Right atrium auricular region (tissue), 2 donors: ENCODE results near the gene CGRRF1. TPM values are rescaled to one million over a fixed set of nuclear protein-coding genes. Genes with fewer than 3 reads are reported as not detected.

Source experiments
- DNase-seq: peaks from one replicate; pipeline ENCODE4 v3.0.0-alpha.2; 2019; ENCODE audit warnings: low spot score
- H3K27ac ChIP-seq, 2 donors: fragments of 200-600 bp; sonication (generic); 1 replicate in 1 of 2; 2 replicates in 1 of 2; pipeline ENCODE4 v1.5.1; 2016 to 2019
- H3K27me3 ChIP-seq, 2 donors: fragments of 200-600 bp; sonication (generic); one replicate each; pipeline versions ENCODE4 v1.5.1 to v1.6.0; 2017 to 2019
- H3K36me3 ChIP-seq: fragments of 200-600 bp; sonication (generic); one replicate; pipeline ENCODE4 v1.5.1; 2016
- H3K4me1 ChIP-seq, 2 donors: fragments of 200-600 bp; sonication (generic); one replicate each; pipeline versions ENCODE4 v1.5.1 to v1.6.0; 2017 to 2019
- H3K4me3 ChIP-seq, 2 donors: fragments of 200-600 bp; sonication (generic); 1 replicate in 1 of 2; 2 replicates in 1 of 2; pipeline ENCODE4 v1.5.1; 2017 to 2019; ENCODE audit warnings: mild to moderate bottlenecking in 1 of 2, moderate library complexity in 1 of 2
- H3K9me3 ChIP-seq, 2 donors: fragments of 200-600 bp; sonication (generic); one replicate each; pipeline ENCODE4 v1.5.1; 2019
- total RNA-seq, 2 donors: library from RNA; depleted of rRNA; stranded (reverse); fragments of >200 nt; gene quantifications; one replicate each; pipeline ENCODE4 v1.1.0, GENCODE V29; 2016
- TF ChIP-seq, protein P1 (sequence below), 2 donors: fragments of 200-600 bp; sonication (generic); IDR thresholded peaks; one replicate each; pipeline ENCODE4 v1.5.1; 2019; ENCODE audit warnings: antibody characterized with exemption in 2 of 2

Gene CGRRF1
- total RNA-seq, 2 donors from 2014 or later, result 12.4 to 17.4 TPM

DNA sequence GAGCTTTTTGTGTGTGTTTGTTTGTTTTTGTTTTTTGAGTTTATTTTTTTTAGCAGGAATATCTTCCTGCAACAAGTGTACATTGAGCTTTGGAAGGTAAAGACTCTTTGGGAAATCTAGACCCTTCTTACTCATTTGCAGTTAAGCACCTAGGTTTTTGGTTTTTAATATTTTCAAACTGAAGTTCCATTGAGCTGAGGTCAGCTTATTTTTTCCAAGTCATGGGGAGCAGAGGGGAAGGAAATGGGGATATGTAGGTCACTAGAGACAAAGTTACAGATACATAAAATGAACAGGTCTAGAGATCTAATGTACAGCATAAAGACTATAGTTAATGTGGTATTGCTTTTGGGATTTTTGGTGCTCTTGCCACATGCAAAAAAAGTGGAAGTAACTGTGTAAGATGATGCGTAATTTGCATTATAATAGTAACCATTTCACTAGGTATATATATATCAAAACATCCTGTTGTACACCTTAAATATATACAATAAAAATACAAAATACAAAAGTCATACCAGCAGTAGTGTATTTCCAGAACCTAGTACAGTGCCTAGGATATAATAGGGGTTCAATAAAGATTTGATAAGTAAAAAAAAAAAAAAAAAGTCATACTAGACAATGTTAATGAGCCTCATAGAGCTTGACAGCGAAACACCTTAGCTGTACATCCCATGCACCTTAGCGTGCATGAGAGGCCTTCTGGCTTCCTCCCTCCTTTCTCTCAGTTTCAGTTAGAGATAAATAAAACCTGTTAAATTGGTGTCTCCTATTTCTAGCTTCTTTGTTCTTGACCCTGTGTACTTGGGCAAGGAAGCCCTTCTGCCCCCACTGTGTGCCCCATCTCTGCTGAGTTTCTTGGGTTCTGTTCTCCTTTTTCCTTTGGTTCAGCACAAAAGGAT is 22.7 kb downstream of the CGRRF1 start:
- TF ChIP-seq, protein P1, sequence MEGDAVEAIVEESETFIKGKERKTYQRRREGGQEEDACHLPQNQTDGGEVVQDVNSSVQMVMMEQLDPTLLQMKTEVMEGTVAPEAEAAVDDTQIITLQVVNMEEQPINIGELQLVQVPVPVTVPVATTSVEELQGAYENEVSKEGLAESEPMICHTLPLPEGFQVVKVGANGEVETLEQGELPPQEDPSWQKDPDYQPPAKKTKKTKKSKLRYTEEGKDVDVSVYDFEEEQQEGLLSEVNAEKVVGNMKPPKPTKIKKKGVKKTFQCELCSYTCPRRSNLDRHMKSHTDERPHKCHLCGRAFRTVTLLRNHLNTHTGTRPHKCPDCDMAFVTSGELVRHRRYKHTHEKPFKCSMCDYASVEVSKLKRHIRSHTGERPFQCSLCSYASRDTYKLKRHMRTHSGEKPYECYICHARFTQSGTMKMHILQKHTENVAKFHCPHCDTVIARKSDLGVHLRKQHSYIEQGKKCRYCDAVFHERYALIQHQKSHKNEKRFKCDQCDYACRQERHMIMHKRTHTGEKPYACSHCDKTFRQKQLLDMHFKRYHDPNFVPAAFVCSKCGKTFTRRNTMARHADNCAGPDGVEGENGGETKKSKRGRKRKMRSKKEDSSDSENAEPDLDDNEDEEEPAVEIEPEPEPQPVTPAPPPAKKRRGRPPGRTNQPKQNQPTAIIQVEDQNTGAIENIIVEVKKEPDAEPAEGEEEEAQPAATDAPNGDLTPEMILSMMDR (IDR thresholded peaks at IDR 0.05), result no peak
- no peaks in the 10 kb centered on the region for H3K9me3 ChIP-seq
- DNase-seq, result no peak
- no peak overlapping the region for H3K27ac ChIP-seq
- peaks cover 9% of the 10 kb centered on the region for H3K36me3 ChIP-seq
- no peak overlapping the region for H3K4me3 ChIP-seq
- H3K27me3 ChIP-seq, result no peaks in the 10 kb centered on the region
- H3K4me1 ChIP-seq, result peaks cover 0 to 11% of the 10 kb centered on the region in 2 donors

DNA sequence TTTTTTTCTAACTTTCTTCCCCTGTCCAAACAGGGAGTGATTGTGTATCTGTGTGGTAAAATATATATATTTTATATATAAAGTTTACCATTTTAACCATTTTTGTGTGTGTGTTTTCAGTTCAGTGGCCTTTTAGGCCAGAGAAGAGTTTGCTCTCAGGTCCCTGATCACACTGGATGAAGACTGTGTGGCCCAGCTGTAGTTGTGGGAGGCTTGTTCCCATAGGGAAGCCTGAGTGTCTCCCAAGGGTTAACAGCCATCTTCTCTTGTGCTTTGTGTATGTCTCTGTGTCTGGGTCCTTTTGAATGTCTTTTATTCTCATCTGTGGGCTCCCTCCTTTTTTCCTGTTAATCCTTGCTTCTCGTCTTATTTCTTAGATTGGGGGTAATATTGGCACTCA is 23.4 kb downstream of the CGRRF1 start:
- Histone ChIP-seq H3K4me1 (peaks cover 0 to 11% of the 10 kb centered on the region in 2 donors), H3K27ac (no peak overlapping the region), H3K4me3 (no peak overlapping the region), H3K27me3 (no peaks in the 10 kb centered on the region), H3K9me3 (no peaks in the 10 kb centered on the region), H3K36me3 (peaks cover 7% of the 10 kb centered on the region)
- DNase-seq, result no peak
- TF ChIP-seq, protein P1 (IDR thresholded peaks at IDR 0.05), result no peak

DNA sequence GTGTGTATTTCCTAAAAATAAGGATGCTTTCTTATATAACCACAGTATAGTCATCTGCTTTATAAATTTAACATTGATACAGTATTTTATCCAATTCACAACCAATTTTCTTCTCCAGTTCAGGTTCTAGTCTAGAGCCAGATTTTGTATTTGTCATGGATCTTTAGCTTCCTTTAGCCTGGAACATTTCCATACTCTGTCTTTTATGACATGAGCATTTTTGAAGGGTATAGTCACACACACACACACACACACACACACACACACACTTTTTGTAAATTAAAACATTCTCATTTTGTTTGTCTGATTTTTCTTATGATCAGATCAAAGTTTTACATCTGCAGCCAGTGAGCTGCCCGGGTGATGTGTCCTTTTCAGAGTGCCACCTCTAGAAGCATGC is 25.4 kb downstream of the CGRRF1 start:
- no peaks in the 10 kb centered on the region for H3K9me3 ChIP-seq
- H3K27me3 ChIP-seq, result no peaks in the 10 kb centered on the region
- no peak overlapping the region for H3K27ac ChIP-seq
- peaks cover 0 to 7% of the 10 kb centered on the region in 2 donors for H3K4me1 ChIP-seq
- TF ChIP-seq, protein P1 (IDR thresholded peaks at IDR 0.05), result no peak
- H3K36me3 ChIP-seq, result peaks cover 13% of the 10 kb centered on the region
- DNase-seq, result no peak
- no peak overlapping the region for H3K4me3 ChIP-seq

DNA sequence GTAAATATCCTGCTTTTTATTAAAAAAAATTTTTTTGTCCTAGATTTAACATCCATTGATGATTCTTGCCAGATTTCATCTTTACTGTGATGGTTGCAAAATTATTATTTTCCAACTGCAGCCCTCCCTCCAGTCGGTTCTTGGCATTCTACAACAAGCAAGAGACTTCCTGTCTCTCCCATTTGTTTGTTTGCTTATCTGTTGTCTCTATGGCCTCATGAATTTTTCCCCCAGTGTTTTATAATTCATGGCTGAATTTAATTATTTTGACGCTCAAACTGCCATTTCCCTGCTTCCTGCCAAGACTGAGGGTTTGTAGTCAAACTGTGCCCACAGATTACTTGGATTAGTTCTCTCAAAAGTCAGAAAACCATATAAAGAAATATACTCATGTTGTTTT is 25.9 kb downstream of the CGRRF1 start:
- TF ChIP-seq, protein P1 (IDR thresholded peaks at IDR 0.05), result no peak
- no peak for DNase-seq
- Histone ChIP-seq H3K36me3 (peaks cover 12% of the 10 kb centered on the region), H3K27ac (no peak overlapping the region), H3K27me3 (no peaks in the 10 kb centered on the region), H3K9me3 (no peaks in the 10 kb centered on the region), H3K4me3 (no peak overlapping the region), H3K4me1 (peaks cover 0 to 7% of the 10 kb centered on the region in 2 donors)

DNA sequence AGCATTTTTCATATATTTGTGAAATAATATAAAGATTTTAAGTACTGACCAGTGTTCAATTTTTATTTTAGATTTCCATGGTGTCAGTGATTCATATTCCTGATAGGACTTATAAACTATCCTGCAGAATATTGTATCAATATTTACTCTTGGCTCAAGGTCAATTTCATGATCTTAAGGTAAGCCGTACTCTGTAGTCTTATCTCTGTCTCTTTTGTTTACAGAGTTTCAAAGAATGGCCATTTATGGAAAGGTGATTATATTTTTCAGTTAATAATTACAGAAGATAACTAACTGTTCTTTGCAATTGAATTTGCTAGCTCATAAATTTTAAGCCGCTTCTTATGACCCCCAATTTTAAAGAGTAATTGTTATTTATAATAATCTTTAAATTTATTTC is 27.9 kb downstream of the CGRRF1 start:
- TF ChIP-seq, protein P1 (IDR thresholded peaks at IDR 0.05), result no peak
- DNase-seq, result no peak
- no peak overlapping the region for H3K4me3 ChIP-seq
- peaks cover 10% of the 10 kb centered on the region for H3K36me3 ChIP-seq
- H3K27me3 ChIP-seq, result no peaks in the 10 kb centered on the region
- H3K4me1 ChIP-seq, result peaks cover 0 to 7% of the 10 kb centered on the region in 2 donors
- H3K27ac ChIP-seq, result no peak overlapping the region
- no peaks in the 10 kb centered on the region for H3K9me3 ChIP-seq
